Dermis lymphatic vessel endothelial cell (primary cell): Measurements from ENCODE around the gene CIRBP. TPM values are rescaled to one million over a fixed set of nuclear protein-coding genes. Genes with fewer than 3 reads are reported as not detected.

Experiments used
- total RNA-seq: library from RNA; depleted of rRNA; stranded (reverse); fragments of >200 nt; gene quantifications from 2 replicates; pipeline ENCODE4 v1.2.1, GENCODE V29; 2014

The CIRBP gene
- 214 and 308 TPM in 2 replicates for total RNA-seq

GRCh38 chr19:1269065-1269477 is at the start of gene CIRBP:
TSS of gene CIRBP (plus strand) at chr19:1269332. CDS start at chr19:1270934, 1,602 bp downstream.

DNA sequence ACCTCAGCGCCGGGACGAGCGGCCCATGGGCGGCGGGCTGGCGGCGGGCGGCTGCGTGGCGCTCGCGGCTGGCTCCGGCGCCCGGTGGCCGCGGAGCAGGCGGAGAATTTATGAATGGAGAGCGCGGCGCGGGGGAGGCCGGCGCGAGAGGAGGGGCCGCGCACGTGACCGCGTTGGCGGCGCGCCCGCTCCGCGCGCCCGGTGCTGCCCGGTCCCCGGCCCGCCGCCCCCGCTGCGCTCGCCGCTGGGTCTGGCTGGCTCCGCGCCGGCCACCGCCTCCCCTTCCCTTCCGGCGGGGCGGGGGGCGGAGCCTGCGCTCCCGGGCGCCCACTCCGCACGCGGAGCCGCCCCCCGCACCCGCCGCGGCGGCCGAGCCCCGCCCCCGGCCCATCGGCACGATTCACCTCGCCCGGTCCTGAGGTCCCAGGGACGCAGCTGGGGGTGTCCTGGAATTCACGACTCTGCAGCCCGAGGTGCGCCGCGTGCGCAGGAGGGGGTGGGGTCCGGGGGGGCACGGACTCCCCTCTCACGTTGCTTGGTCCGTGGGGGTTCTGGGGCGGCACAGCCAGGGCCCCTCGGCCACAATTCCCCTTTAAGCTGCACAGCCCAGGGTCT is 31.3 kb upstream of the CIRBP start, which contains the start of gene CBARP:
TSS of gene CBARP (minus strand) at position 252 of the 615 bp plus-strand sequence. CDS start 1,905 bp downstream, outside the sequence.

DNA sequence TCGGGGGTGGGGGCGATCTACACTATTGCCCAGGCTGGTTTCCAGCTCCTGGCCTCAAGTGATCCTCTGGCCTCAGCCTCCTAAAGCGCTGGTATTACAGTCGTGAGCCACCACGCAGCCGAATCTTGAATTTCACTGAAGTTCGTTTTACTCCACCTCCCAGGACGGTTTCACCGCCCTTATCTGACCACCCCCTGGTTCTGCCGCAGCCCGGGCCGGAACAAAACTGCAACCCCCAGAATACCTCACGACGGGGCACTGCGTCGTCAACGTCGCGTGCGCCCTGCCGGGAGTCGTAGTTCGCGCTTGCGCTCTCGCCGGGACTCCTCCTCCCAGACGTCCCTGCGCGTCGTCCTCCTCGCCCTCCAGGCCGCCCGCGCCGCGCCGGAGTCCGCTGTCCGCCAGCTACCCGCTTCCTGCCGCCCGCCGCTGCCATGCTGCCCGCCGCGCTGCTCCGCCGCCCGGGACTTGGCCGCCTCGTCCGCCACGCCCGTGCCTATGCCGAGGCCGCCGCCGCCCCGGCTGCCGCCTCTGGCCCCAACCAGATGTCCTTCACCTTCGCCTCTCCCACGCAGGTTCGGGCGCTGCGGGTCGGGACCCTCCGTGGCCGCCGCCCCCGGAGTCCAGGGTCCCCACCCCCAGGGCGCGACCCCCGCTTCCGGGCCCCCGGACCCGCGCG is 27.6 kb upstream of the CIRBP start, which contains the start of gene ATP5F1D:
TSS of gene ATP5F1D (plus strand) at position 335 of the 679 bp plus-strand sequence. CDS start at position 435, 100 bp downstream.

GRCh38 chr19:1248139-1248785 is 20.9 kb upstream of the CIRBP start, which contains the start of gene MIDN:
TSS of gene MIDN (plus strand) at chr19:1248583. CDS start at chr19:1250297, 1,714 bp downstream.

GRCh38 chr19:1275260-1275975 is 6.3 kb downstream of the CIRBP start, which contains the start of gene FAM174C:
TSS of gene FAM174C (plus strand) at chr19:1275530. CDS start at chr19:1275550, 20 bp downstream.

DNA sequence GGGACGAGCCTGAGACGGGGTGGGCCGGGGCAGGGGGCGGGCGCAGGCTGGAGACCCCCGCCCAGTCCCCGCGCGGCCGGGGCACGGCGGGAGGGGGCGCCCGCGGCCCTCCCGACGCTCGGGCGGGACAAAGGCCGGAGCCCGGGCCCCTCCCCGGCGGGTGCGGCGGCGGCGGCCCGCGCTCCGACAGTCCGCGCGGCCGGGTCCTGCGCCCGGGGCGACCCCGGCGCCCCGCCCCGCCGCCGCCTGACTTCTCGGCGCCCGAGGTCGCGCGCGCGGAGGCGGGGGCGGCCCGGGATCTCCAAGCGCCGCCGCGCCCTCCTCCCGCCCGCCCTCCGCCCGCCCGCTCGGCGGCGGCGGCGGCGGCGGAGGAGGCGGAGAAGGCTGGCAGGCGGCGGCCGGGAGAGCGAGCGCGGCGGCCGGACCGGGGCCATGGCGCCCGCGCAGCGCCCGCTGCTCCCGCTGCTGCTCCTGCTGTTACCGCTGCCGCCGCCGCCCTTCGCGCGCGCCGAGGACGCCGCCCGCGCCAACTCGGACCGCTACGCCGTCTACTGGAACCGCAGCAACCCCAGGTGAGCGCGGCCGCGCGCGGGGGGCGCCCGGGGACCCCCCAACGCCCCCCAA is 16.7 kb downstream of the CIRBP start, which contains the start of gene EFNA2:
TSS of gene EFNA2 (plus strand) at position 137 of the 624 bp plus-strand sequence. CDS start at position 433, 296 bp downstream.

Other genes with a start within 250 kb of the CIRBP start
- 36.9 and 38.3 TPM in 2 replicates for gene TMEM259, start 248.2 kb upstream of the CIRBP start, total RNA-seq
- not detected in 2 replicates for gene RNU6-2, start 247.8 kb upstream of the CIRBP start, total RNA-seq
- gene CNN2, start 242.7 kb upstream of the CIRBP start, total RNA-seq: 54.7 and 73.7 TPM in 2 replicates
- gene ABCA7, start 229.2 kb upstream of the CIRBP start, total RNA-seq: 2.4 and 3.6 TPM in 2 replicates
- gene ARHGAP45, start 202.2 kb upstream of the CIRBP start, total RNA-seq: 11.9 and 24.8 TPM in 2 replicates
- 69.8 and 81.8 TPM in 2 replicates for gene POLR2E, start 174.0 kb upstream of the CIRBP start, total RNA-seq
- 369 and 438 TPM in 2 replicates for gene GPX4, start 165.3 kb upstream of the CIRBP start, total RNA-seq
- 14.4 and 15.9 TPM in 2 replicates for gene SBNO2, start 95.1 kb upstream of the CIRBP start, total RNA-seq
- gene STK11, start 63.6 kb upstream of the CIRBP start, total RNA-seq: 80.6 and 90.6 TPM in 2 replicates
- 0.76 and 1.2 TPM in 2 replicates for gene CBARP, start 31.3 kb upstream of the CIRBP start, total RNA-seq
- 12.6 and 14.8 TPM in 2 replicates for gene ATP5F1D, start 27.6 kb upstream of the CIRBP start, total RNA-seq
- gene MIDN, start 20.7 kb upstream of the CIRBP start, total RNA-seq: 5.4 and 7.2 TPM in 2 replicates
- 12.2 and 12.7 TPM in 2 replicates for gene FAM174C, start 6.2 kb downstream of the CIRBP start, total RNA-seq
- gene EFNA2, start 16.5 kb downstream of the CIRBP start, total RNA-seq: not detected in 2 replicates
- 63.5 and 98.7 TPM in 2 replicates for gene NDUFS7, start 114.6 kb downstream of the CIRBP start, total RNA-seq
- gene GAMT, start 132.2 kb downstream of the CIRBP start, total RNA-seq: 6.0 and 6.6 TPM in 2 replicates
- gene DAZAP1, start 138.3 kb downstream of the CIRBP start, total RNA-seq: 56.1 and 65.0 TPM in 2 replicates
- gene RPS15, start 169.1 kb downstream of the CIRBP start, total RNA-seq: 339 and 445 TPM in 2 replicates
- under 0.01 TPM in 2 replicates for gene APC2, start 180.8 kb downstream of the CIRBP start, total RNA-seq
- 17.0 and 17.9 TPM in 2 replicates for gene C19orf25, start 209.9 kb downstream of the CIRBP start, total RNA-seq
- gene PCSK4, start 221.0 kb downstream of the CIRBP start, total RNA-seq: 0.52 and 0.65 TPM in 2 replicates
- 0.22 and 0.26 TPM in 2 replicates for gene REEP6, start 221.8 kb downstream of the CIRBP start, total RNA-seq
- gene ADAMTSL5, start 243.7 kb downstream of the CIRBP start, total RNA-seq: not detected in 2 replicates